Spleen (tissue), 7 donors: ENCODE data around the gene DTWD2.

Source experiments
- POLR2A ChIP-seq, 3 donors: fragments of 450-650 bp; IDR thresholded peaks; one replicate each; pipeline ENCODE4 v1.5.1; 2017; ENCODE audit warnings: antibody characterized with exemption in 3 of 3, mild to moderate bottlenecking in 1 of 3
- POLR2AphosphoS5 ChIP-seq, 3 donors: sonication (generic); formaldehyde crosslinking; IDR thresholded peaks; one replicate each; pipeline ENCODE4 v1.5.1; 2017; ENCODE audit warnings: antibody characterized with exemption in 3 of 3
- TF ChIP-seq, protein P1 (sequence below), 11 experiments: fragments of 200-600 bp in 7 of 11; fragments of 450-650 bp in 4 of 11; sonication (generic) in 4 of 11; IDR thresholded peaks in 8 of 11; conservative IDR thresholded peaks in 3 of 11; 1 replicate in 7 of 11; 2 replicates in 4 of 11; pipeline versions ENCODE4 v1.4.0 to v1.8.0; 2016 to 2021; ENCODE audit warnings: antibody characterized with exemption in 11 of 11, inconsistent platforms in 4 of 11, mild to moderate bottlenecking in 1 of 11
- donor health status: DM: no; HTN: no; CAD: no; lungs with moderate emphysema.
- donor health status: DM: no; HTN: no; CAD: no.
- donor health status: DM: no; HTN: no; CAD: no.

- TF ChIP-seq, protein P1, sequence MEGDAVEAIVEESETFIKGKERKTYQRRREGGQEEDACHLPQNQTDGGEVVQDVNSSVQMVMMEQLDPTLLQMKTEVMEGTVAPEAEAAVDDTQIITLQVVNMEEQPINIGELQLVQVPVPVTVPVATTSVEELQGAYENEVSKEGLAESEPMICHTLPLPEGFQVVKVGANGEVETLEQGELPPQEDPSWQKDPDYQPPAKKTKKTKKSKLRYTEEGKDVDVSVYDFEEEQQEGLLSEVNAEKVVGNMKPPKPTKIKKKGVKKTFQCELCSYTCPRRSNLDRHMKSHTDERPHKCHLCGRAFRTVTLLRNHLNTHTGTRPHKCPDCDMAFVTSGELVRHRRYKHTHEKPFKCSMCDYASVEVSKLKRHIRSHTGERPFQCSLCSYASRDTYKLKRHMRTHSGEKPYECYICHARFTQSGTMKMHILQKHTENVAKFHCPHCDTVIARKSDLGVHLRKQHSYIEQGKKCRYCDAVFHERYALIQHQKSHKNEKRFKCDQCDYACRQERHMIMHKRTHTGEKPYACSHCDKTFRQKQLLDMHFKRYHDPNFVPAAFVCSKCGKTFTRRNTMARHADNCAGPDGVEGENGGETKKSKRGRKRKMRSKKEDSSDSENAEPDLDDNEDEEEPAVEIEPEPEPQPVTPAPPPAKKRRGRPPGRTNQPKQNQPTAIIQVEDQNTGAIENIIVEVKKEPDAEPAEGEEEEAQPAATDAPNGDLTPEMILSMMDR (IDR thresholded peaks at IDR 0.05 in 8 of 11, conservative IDR thresholded peaks at IDR 0.05 in 3 of 11) = no peak
- TF ChIP-seq POLR2AphosphoS5 (IDR thresholded peaks at IDR 0.05) = no peak
- TF ChIP-seq POLR2A (IDR thresholded peaks at IDR 0.05) = no peak
These were observed 22.5 kb downstream of the DTWD2 start for GRCh38 chr5:118965890-118966289.
